Breast epithelium (tissue), 3 donors: ENCODE results near the gene PIEZO1.

Experiments
- CTCF ChIP-seq, 3 donors: fragments of 450-650 bp; IDR thresholded peaks; one replicate each; pipeline ENCODE4 v1.5.1; 2016 to 2017; ENCODE audit warnings: antibody characterized with exemption in 3 of 3, mild to moderate bottlenecking in 3 of 3, moderate library complexity in 3 of 3
- POLR2A ChIP-seq: fragments of 450-650 bp; IDR thresholded peaks from one replicate; pipeline ENCODE4 v1.6.1; 2016; ENCODE audit warnings: antibody characterized with exemption, mild to moderate bottlenecking, moderate library complexity
- POLR2AphosphoS5 ChIP-seq, 3 donors: sonication (generic); formaldehyde crosslinking; IDR thresholded peaks; one replicate each; pipeline ENCODE4 v1.6.1; 2017; ENCODE audit warnings: antibody characterized with exemption in 3 of 3

GRCh38 chr16:88700322-88700635 is 84.7 kb downstream of the PIEZO1 start:
- no peak for TF ChIP-seq CTCF (IDR thresholded peaks at IDR 0.05)
- TF ChIP-seq POLR2A: no peak
- TF ChIP-seq POLR2AphosphoS5 (IDR thresholded peaks at IDR 0.05): no peak
